Measurements from ENCODE around the gene OPTN. TPM values are rescaled to one million over a fixed set of nuclear protein-coding genes. Genes with fewer than 3 reads are reported as not detected.

OPTN gene
- total and polyA plus RNA-seq, 2 of the 8 experiments (the other 6 are each of a cell fraction or from before 2014, with no cell fraction given): 4.8 to 20.1 TPM

DNA sequence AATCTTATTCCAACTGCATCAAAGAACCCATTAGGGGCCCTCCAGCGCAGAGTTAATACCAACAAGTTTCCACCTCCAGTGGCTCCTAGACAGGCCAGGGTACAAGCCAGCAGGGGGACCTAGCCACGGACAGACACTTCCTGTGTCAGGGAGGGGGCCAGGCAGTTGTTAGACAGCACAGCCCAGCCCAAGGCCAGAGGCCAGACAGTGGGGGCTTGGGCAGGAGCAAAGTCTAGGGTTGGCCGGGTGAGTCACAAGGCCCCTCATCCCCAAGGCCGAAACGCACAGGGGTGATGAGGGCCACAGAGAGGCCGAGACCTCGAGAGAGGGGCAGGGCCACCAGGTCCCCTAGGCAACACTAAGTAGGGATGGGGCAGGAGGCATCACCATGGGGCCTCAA lies 19.3 kb upstream of the OPTN start:
- no peak overlapping the region for H2BK15ac ChIP-seq (ENCODE audit: low read length)
- H3K79me2 ChIP-seq (ENCODE audit: control insufficient read depth in 1 of 2, insufficient read depth in 2 of 2, low read length in 2 of 2): no peaks in the 10 kb centered on the region
- no peaks in the 10 kb centered on the region; a peak in 1 of 8 replicates for H3K36me3 ChIP-seq (ENCODE audit: control insufficient read depth in 2 of 4, insufficient read depth in 4 of 4, low read length in 3 of 4)
- H2BK120ac ChIP-seq (replicated peaks; ENCODE audit: low read depth, low read length): no peak overlapping the region
- no peak overlapping the region for H3K4ac ChIP-seq (replicated peaks; ENCODE audit: insufficient read length, low read depth, low read length)
- peak overlapping the region; percentile 35; the same call in 1 of the 2 replicates for H2BK5ac ChIP-seq (ENCODE audit: low read depth, low read length)
- no peak overlapping the region for H2AK5ac ChIP-seq (ENCODE audit: low read depth, low read length)
- no peak for FAIRE-seq
- H3K27ac ChIP-seq (ENCODE audit: low read depth, low read length): no peak overlapping the region
- no peak overlapping the region for H3K9ac ChIP-seq (replicated peaks in 1 of 4; ENCODE audit: extremely low read depth in 1 of 4, low read depth in 3 of 4, low read length in 3 of 4)
- H4K8ac ChIP-seq (ENCODE audit: extremely low read depth, insufficient read depth, low read length): no peak overlapping the region; the same call in 1 of the 2 replicates
- DNase-seq (ENCODE audit: low read depth in 1 of 2, low spot score in 2 of 2): no peak
- no peak overlapping the region; the same call in 1 of the 2 replicates for H3K18ac ChIP-seq (ENCODE audit: extremely low read depth, low read length)
- H3K14ac ChIP-seq (ENCODE audit: insufficient read length): no peak overlapping the region
- no peak overlapping the region; the same call in 1 of the 2 replicates for H2AFZ ChIP-seq (ENCODE audit: low read length)
- peak overlapping the region; percentile 60; the same call in 1 of the 2 replicates for H2BK12ac ChIP-seq (ENCODE audit: low read depth, low read length)
- 85% methylated on average over 7 of the region's 7 CpGs; no CpG with 5 or more reads in 1 of the 2 experiments for WGBS, 2 experiments (ENCODE audit: extremely low coverage in 1 of 2, insufficient coverage in 1 of 2, insufficient read length in 1 of 2, insufficient replicate concordance in 2 of 2, low coverage in 1 of 2, low lambda C conversion rate in 2 of 2, missing lambda C conversion rate in 1 of 2)
- H3K23ac ChIP-seq (ENCODE audit: insufficient read length): no peak overlapping the region
- TF ChIP-seq, protein P1, sequence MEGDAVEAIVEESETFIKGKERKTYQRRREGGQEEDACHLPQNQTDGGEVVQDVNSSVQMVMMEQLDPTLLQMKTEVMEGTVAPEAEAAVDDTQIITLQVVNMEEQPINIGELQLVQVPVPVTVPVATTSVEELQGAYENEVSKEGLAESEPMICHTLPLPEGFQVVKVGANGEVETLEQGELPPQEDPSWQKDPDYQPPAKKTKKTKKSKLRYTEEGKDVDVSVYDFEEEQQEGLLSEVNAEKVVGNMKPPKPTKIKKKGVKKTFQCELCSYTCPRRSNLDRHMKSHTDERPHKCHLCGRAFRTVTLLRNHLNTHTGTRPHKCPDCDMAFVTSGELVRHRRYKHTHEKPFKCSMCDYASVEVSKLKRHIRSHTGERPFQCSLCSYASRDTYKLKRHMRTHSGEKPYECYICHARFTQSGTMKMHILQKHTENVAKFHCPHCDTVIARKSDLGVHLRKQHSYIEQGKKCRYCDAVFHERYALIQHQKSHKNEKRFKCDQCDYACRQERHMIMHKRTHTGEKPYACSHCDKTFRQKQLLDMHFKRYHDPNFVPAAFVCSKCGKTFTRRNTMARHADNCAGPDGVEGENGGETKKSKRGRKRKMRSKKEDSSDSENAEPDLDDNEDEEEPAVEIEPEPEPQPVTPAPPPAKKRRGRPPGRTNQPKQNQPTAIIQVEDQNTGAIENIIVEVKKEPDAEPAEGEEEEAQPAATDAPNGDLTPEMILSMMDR (IDR thresholded peaks at IDR 0.05; ENCODE audit: control extremely low read depth in 1 of 3, insufficient read depth in 1 of 3, low read depth in 1 of 3, low read length in 3 of 3): peak in 1 of 3 experiments; percentile 0; a peak in 1 of 4 replicates
- TF ChIP-seq SP2 (IDR thresholded peaks at IDR 0.05; ENCODE audit: low read length): peak; percentile 49; the same call in 1 of the 2 replicates
- TF ChIP-seq TAF1 (IDR thresholded peaks at IDR 0.05; ENCODE audit: low read depth, low read length): no peak
- no peak overlapping the region for H4K5ac ChIP-seq (ENCODE audit: insufficient read length, low read depth, low read length)
- H4K91ac ChIP-seq (replicated peaks; ENCODE audit: insufficient read length, low read length): no peak overlapping the region
- no peaks in the 10 kb centered on the region for H4K20me1 ChIP-seq (replicated peaks in 1 of 2; ENCODE audit: control insufficient read depth in 1 of 2, insufficient read depth in 2 of 2, low read length in 2 of 2)
- H3K4me3 ChIP-seq (ENCODE audit: extremely low read depth in 1 of 4, insufficient read depth in 2 of 4, low read depth in 3 of 4, low read length in 4 of 4): no peak overlapping the region
- ChIA-PET CTCF (ENCODE audit: partially characterized antibody) (no interaction called here), POLR2A (ENCODE audit: partially characterized antibody) (no interaction called here)
- no peak overlapping the region for H3K4me2 ChIP-seq (ENCODE audit: insufficient read depth in 1 of 2, low read depth in 2 of 2, low read length in 2 of 2)
- no peaks in the 10 kb centered on the region for H3K79me1 ChIP-seq (ENCODE audit: low read depth, low read length)
- 0 out of 4 replicates have a peak, but pooled peaks cover 3 to 8% of the 10 kb centered on the region in 2 experiments for H3K9me3 ChIP-seq (ENCODE audit: insufficient read depth in 2 of 2, low read depth in 1 of 2, low read length in 1 of 2)
- peak overlapping the region; percentile 32; the same call in 1 of the 2 replicates for H2BK20ac ChIP-seq (ENCODE audit: low read length)
- no peaks in the 10 kb centered on the region for H3K27me3 ChIP-seq (replicated peaks in 1 of 4; ENCODE audit: control insufficient read depth in 3 of 4, extremely low read depth in 1 of 4, insufficient read depth in 3 of 4, low read length in 3 of 4)
- H3K56ac ChIP-seq (replicated peaks; ENCODE audit: insufficient read length, low read depth, low read length): no peak overlapping the region
- H3K4me1 ChIP-seq (replicated peaks in 1 of 4; ENCODE audit: control insufficient read depth in 3 of 4, insufficient read depth in 4 of 4, low read length in 3 of 4): peaks cover 0 to 6% (median 3%) of the 10 kb centered on the region in 4 experiments; a peak in 5 of 7 replicates
- H3K23me2 ChIP-seq (ENCODE audit: low read depth, low read length): no peaks in the 10 kb centered on the region

Measured in H1 (cell line).